Parathyroid adenoma (tissue), 2 donors: ENCODE results near the gene ARIH1.

Experiments used
- H2AFZ ChIP-seq: fragments of 300-600 bp; sonication (generic); one replicate; pipeline ENCODE4 v1.7.0; 2017; ENCODE audit warnings: antibody characterized with exemption, mild to moderate bottlenecking
- H3K27ac ChIP-seq: fragments of 300-600 bp; sonication (generic); one replicate; pipeline ENCODE4 v1.7.0; 2017
- H3K27me3 ChIP-seq: fragments of 300-600 bp; sonication (generic); one replicate; pipeline ENCODE4 v1.7.0; 2017; ENCODE audit warnings: low read length; ENCODE audit not compliant: control insufficient read depth, insufficient read depth
- H3K36me3 ChIP-seq: fragments of 300-600 bp; sonication (generic); one replicate; pipeline ENCODE4 v1.7.0; 2017; ENCODE audit warnings: low read length; ENCODE audit not compliant: control insufficient read depth, insufficient read depth
- H3K4me1 ChIP-seq: fragments of 300-600 bp; sonication (generic); one replicate; pipeline ENCODE4 v1.7.0; 2017; ENCODE audit warnings: control low read depth
- H3K4me2 ChIP-seq: fragments of 300-600 bp; sonication (generic); one replicate; pipeline ENCODE4 v1.7.0; 2017; ENCODE audit warnings: low read length
- H3K4me3 ChIP-seq: fragments of 300-600 bp; sonication (generic); one replicate; pipeline ENCODE4 v1.7.0; 2017; ENCODE audit warnings: low read depth, low read length
- H3K79me2 ChIP-seq: fragments of 300-600 bp; sonication (generic); one replicate; pipeline ENCODE4 v1.7.0; 2017; ENCODE audit warnings: control low read depth
- H3K9ac ChIP-seq: fragments of 300-600 bp; sonication (generic); one replicate; pipeline ENCODE4 v1.7.0; 2017; ENCODE audit warnings: mild to moderate bottlenecking
- H3K9me3 ChIP-seq: fragments of 300-600 bp; sonication (generic); one replicate; pipeline ENCODE4 v1.7.0; 2017; ENCODE audit warnings: low read length; ENCODE audit not compliant: control insufficient read depth
- TF ChIP-seq, protein P1 (sequence below): fragments of 300-600 bp; sonication (generic); IDR thresholded peaks from one replicate; pipeline ENCODE4 v1.7.0; 2017; ENCODE audit warnings: antibody characterized with exemption, mild to moderate bottlenecking
- donor health status: primary hyperparathyroidism.

Gene ARIH1

DNA sequence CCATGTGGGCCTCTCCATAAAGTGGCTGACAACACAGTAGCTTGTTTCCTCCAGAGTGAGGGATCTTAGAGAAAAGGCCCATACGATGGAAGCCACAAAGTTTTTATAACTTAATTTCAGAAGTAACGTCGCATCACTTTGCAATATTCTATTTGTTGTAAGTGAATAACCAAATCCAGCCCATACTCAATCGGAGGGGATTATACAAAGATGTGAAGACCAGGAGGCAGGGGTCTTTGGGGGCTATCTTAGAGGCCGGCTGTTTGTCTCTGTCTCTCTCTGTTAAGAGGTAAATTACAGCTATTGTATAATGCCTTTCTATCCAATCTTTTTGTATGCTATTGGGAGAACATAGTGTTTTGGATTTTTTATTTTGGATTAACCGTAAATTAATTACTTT lies 9.1 kb downstream of the ARIH1 start:
- TF ChIP-seq, protein P1, sequence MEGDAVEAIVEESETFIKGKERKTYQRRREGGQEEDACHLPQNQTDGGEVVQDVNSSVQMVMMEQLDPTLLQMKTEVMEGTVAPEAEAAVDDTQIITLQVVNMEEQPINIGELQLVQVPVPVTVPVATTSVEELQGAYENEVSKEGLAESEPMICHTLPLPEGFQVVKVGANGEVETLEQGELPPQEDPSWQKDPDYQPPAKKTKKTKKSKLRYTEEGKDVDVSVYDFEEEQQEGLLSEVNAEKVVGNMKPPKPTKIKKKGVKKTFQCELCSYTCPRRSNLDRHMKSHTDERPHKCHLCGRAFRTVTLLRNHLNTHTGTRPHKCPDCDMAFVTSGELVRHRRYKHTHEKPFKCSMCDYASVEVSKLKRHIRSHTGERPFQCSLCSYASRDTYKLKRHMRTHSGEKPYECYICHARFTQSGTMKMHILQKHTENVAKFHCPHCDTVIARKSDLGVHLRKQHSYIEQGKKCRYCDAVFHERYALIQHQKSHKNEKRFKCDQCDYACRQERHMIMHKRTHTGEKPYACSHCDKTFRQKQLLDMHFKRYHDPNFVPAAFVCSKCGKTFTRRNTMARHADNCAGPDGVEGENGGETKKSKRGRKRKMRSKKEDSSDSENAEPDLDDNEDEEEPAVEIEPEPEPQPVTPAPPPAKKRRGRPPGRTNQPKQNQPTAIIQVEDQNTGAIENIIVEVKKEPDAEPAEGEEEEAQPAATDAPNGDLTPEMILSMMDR, result no peak
- Histone ChIP-seq H3K36me3 (no peaks in the 10 kb centered on the region), H3K27me3 (no peaks in the 10 kb centered on the region), H3K9me3 (no peaks in the 10 kb centered on the region), H3K79me2 (peaks cover 53% of the 10 kb centered on the region), H3K9ac (no peak overlapping the region), H3K27ac (no peak overlapping the region), H2AFZ (no peak overlapping the region), H3K4me3 (no peak overlapping the region), H3K4me2 (no peak overlapping the region), H3K4me1 (peaks cover 5% of the 10 kb centered on the region)

- Histone ChIP-seq H3K4me3 (no peak overlapping the region), H3K9ac (no peak overlapping the region), H3K27me3 (no peaks in the 10 kb centered on the region), H2AFZ (no peak overlapping the region), H3K79me2 (peaks cover 50% of the 10 kb centered on the region), H3K9me3 (no peaks in the 10 kb centered on the region), H3K36me3 (no peaks in the 10 kb centered on the region), H3K4me2 (no peak overlapping the region), H3K27ac (no peak overlapping the region), H3K4me1 (peaks cover 5% of the 10 kb centered on the region)
- TF ChIP-seq, protein P1, result no peak
Observed at GRCh38 chr15:72486144-72486543, 12.0 kb downstream of the ARIH1 start.

- TF ChIP-seq, protein P1, result no peak
- Histone ChIP-seq H3K36me3 (no peaks in the 10 kb centered on the region), H3K4me3 (no peak overlapping the region), H3K27me3 (no peaks in the 10 kb centered on the region), H3K79me2 (peaks cover 46% of the 10 kb centered on the region), H3K9ac (no peak overlapping the region), H3K27ac (no peak overlapping the region), H2AFZ (no peak overlapping the region), H3K4me1 (peaks cover 2% of the 10 kb centered on the region), H3K9me3 (no peaks in the 10 kb centered on the region), H3K4me2 (no peak overlapping the region)
Observed at GRCh38 chr15:72487070-72487797, 13.1 kb downstream of the ARIH1 start.

DNA sequence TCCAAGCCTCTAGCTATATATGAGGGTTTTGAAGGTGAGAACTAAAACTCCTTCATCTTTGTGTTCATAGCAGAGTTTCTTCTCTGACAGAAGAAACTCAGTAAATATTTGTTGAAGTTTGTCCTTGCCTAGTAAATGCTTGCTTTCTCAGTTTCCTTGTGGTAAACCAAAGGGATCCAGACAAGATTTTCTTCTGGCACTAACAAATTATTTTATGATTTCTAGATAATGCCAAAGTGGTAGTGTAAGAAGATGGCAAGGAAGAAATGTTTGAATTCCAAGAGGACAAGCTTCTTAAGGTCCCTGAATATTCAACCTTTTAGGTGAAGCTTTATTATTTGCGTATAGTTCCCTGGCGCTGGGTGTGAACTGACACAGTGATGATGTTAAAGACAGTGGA lies 14.4 kb downstream of the ARIH1 start:
- Histone ChIP-seq H3K4me2 (no peak overlapping the region), H3K9me3 (no peaks in the 10 kb centered on the region), H3K4me3 (no peak overlapping the region), H3K9ac (no peak overlapping the region), H3K27ac (no peak overlapping the region), H3K27me3 (no peaks in the 10 kb centered on the region), H3K79me2 (peaks cover 41% of the 10 kb centered on the region), H3K36me3 (no peaks in the 10 kb centered on the region), H2AFZ (no peak overlapping the region), H3K4me1 (peaks cover 2% of the 10 kb centered on the region)
- TF ChIP-seq, protein P1, result no peak
